Keratinocyte (primary cell): ENCODE results near the gene ADAMTSL1. TPM values are rescaled to one million over a fixed set of nuclear protein-coding genes. Genes with fewer than 3 reads are reported as not detected.

Experiments used
- DNase-seq: peaks from one replicate; pipeline ENCODE4 v3.0.0-alpha.2; 2011; ENCODE audit warnings: low read depth, missing footprints, low spot score
- FAIRE-seq: peaks from 2 replicates; lab custom pipeline; 2011; peaks lifted over from hg19 to GRCh38; lab: Jason Lieb, UNC
- H2AFZ ChIP-seq: 2 replicates; pipeline ENCODE4 v1.6.0; 2012; ENCODE audit warnings: low read length, control low read depth, inconsistent platforms; ENCODE audit not compliant: control insufficient read depth
- H3K27ac ChIP-seq: 2 replicates; pipeline ENCODE4 v1.5.1; 2011; ENCODE audit warnings: low read length; ENCODE audit not compliant: control insufficient read depth, insufficient read depth
- H3K27me3 ChIP-seq: 3 replicates; pipeline ENCODE4 v1.6.0; 2011; ENCODE audit warnings: low read length; ENCODE audit not compliant: control insufficient read depth, insufficient read depth; ENCODE audit errors: extremely low read depth
- H3K36me3 ChIP-seq, 2 experiments: 2 replicates in 1 of 2; 3 replicates in 1 of 2; pipeline ENCODE4 v1.5.1; 2011; ENCODE audit warnings: low read length in 2 of 2, mild to moderate bottlenecking in 1 of 2; ENCODE audit not compliant: control insufficient read depth in 2 of 2, insufficient read depth in 2 of 2; ENCODE audit errors: extremely low read depth in 1 of 2
- H3K4me1 ChIP-seq: 3 replicates; pipeline ENCODE4 v1.5.1; 2011; ENCODE audit warnings: low read length; ENCODE audit not compliant: control insufficient read depth, insufficient read depth; ENCODE audit errors: extremely low read depth
- H3K4me2 ChIP-seq: 3 replicates; pipeline ENCODE4 v1.6.0; 2011; ENCODE audit warnings: low read depth, low read length; ENCODE audit not compliant: control insufficient read depth, insufficient read depth; ENCODE audit errors: extremely low read depth
- H3K4me3 ChIP-seq, 3 experiments: fragments of 200-600 bp in 1 of 3; sonication (generic) in 1 of 3; 2 replicates in 2 of 3; 3 replicates in 1 of 3; pipeline ENCODE4 v1.5.1; 2011 to 2016; ENCODE audit warnings: low read length in 3 of 3, mild to moderate bottlenecking in 3 of 3, control low read depth in 2 of 3, inconsistent platforms in 1 of 3, low read depth in 1 of 3, mixed read lengths in 1 of 3, mixed run types in 1 of 3, moderate library complexity in 1 of 3; ENCODE audit not compliant: control insufficient read depth in 2 of 3, insufficient read depth in 2 of 3; ENCODE audit errors: extremely low read depth in 1 of 3
- H3K79me2 ChIP-seq: 2 replicates; pipeline ENCODE4 v1.6.0; 2012; ENCODE audit warnings: low read length; ENCODE audit not compliant: control insufficient read depth, insufficient read depth
- H3K9ac ChIP-seq: 3 replicates; pipeline ENCODE4 v1.6.0; 2011; ENCODE audit warnings: low read length; ENCODE audit not compliant: control insufficient read depth, insufficient read depth; ENCODE audit errors: extremely low read depth
- H3K9me1 ChIP-seq: 3 replicates; pipeline ENCODE4 v1.6.0; 2011; ENCODE audit warnings: low read length; ENCODE audit not compliant: control insufficient read depth, insufficient read depth; ENCODE audit errors: extremely low read depth
- H3K9me3 ChIP-seq: 2 replicates; pipeline ENCODE4 v1.5.1; 2012; ENCODE audit warnings: low read depth, low read length; ENCODE audit not compliant: control insufficient read depth
- H4K20me1 ChIP-seq: 3 replicates; pipeline ENCODE4 v1.6.0; 2011; ENCODE audit warnings: low read length; ENCODE audit not compliant: control insufficient read depth, insufficient read depth; ENCODE audit errors: extremely low read depth
- EZH2 ChIP-seq: IDR thresholded peaks from one replicate; pipeline ENCODE4 v1.6.1; 2012; ENCODE audit warnings: inconsistent platforms, mild to moderate bottlenecking, low read length, moderate library complexity
- dilution Hi-C: fragments of 300-500 bp; cut with MboI; formaldehyde crosslinking; loops from one replicate; pipeline ENCODE4 v1.7.0; 2020; ENCODE audit warnings: low sequenced_read_pairs; ENCODE audit not compliant: extremely low pct_ligation_motif_present
- polyA plus RNA-seq, 5 experiments: library from polyadenylated mRNA; depleted of rRNA in 3 of 5; stranded (reverse) in 3 of 5; stranded (forward) in 1 of 5; unstranded in 1 of 5; fragments of >200 nt; gene quantifications; 1 replicate in 1 of 5; 2 replicates in 3 of 5; 3 replicates in 1 of 5; pipeline versions ENCODE4 v1.2.1 to v1.2.3, GENCODE V29; 2011 to 2012; ENCODE audit warnings: missing spikeins in 2 of 5, low read depth in 1 of 5, low replicate concordance in 1 of 5
- TF ChIP-seq, protein P1 (sequence below), 3 experiments: IDR thresholded peaks in 1 of 3; conservative IDR thresholded peaks in 1 of 3; optimal IDR thresholded peaks in 1 of 3; 2 replicates in 2 of 3; 3 replicates in 1 of 3; pipeline versions ENCODE3 to v1.5.1; 2011; ENCODE audit warnings: low read length in 3 of 3, mild to moderate bottlenecking in 3 of 3, moderate library complexity in 2 of 3, control low read depth in 1 of 3, inconsistent platforms in 1 of 3; ENCODE audit not compliant: insufficient read depth in 2 of 3; ENCODE audit errors: extremely low read depth in 1 of 3

Gene ADAMTSL1
- polyA plus RNA-seq, 1 donor (not counting 4 experiments of a cell fraction or from before 2014, with no cell fraction given) = 1.1 TPM

- Histone ChIP-seq H3K9me1 (no peaks in the 10 kb centered on the region), H3K4me3 (no peak overlapping the region), H3K27ac (no peak overlapping the region), H2AFZ (no peak overlapping the region), H3K79me2 (no peaks in the 10 kb centered on the region), H3K36me3 (no peaks in the 10 kb centered on the region), H3K9ac (no peak overlapping the region), H4K20me1 (no peaks in the 10 kb centered on the region), H3K27me3 (no peaks in the 10 kb centered on the region), H3K4me2 (no peak overlapping the region), H3K4me1 (peaks cover 1% of the 10 kb centered on the region), H3K9me3 (no peaks in the 10 kb centered on the region)
- DNase-seq (no peak), FAIRE-seq (no peak)
- TF ChIP-seq, protein P1, sequence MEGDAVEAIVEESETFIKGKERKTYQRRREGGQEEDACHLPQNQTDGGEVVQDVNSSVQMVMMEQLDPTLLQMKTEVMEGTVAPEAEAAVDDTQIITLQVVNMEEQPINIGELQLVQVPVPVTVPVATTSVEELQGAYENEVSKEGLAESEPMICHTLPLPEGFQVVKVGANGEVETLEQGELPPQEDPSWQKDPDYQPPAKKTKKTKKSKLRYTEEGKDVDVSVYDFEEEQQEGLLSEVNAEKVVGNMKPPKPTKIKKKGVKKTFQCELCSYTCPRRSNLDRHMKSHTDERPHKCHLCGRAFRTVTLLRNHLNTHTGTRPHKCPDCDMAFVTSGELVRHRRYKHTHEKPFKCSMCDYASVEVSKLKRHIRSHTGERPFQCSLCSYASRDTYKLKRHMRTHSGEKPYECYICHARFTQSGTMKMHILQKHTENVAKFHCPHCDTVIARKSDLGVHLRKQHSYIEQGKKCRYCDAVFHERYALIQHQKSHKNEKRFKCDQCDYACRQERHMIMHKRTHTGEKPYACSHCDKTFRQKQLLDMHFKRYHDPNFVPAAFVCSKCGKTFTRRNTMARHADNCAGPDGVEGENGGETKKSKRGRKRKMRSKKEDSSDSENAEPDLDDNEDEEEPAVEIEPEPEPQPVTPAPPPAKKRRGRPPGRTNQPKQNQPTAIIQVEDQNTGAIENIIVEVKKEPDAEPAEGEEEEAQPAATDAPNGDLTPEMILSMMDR (optimal IDR thresholded peaks at IDR 0.05 in 1 of 3, IDR thresholded peaks at IDR 0.05 in 1 of 3, conservative IDR thresholded peaks at IDR 0.05 in 1 of 3; ENCODE audit: extremely low read depth in 1 of 3, insufficient read depth in 2 of 3, low read length in 3 of 3) = no peak
- no peak for TF ChIP-seq EZH2
- dilution Hi-C loops = no loop called here
Observed at GRCh38 chr9:18683312-18683711, 209.4 kb downstream of the ADAMTSL1 start.

GRCh38 chr9:18683851-18684250 lies 209.9 kb downstream of the ADAMTSL1 start:
- Histone ChIP-seq H3K4me1 (peaks cover 5% of the 10 kb centered on the region), H4K20me1 (no peaks in the 10 kb centered on the region), H3K27me3 (no peaks in the 10 kb centered on the region), H3K9me3 (no peaks in the 10 kb centered on the region), H3K9ac (no peak overlapping the region), H3K27ac (no peak overlapping the region), H3K79me2 (no peaks in the 10 kb centered on the region), H3K36me3 (no peaks in the 10 kb centered on the region), H3K4me2 (no peak overlapping the region), H3K9me1 (no peaks in the 10 kb centered on the region), H3K4me3 (no peak overlapping the region), H2AFZ (no peak overlapping the region)
- dilution Hi-C loops = no loop called here
- FAIRE-seq (no peak), DNase-seq (no peak)
- TF ChIP-seq, protein P1 (optimal IDR thresholded peaks at IDR 0.05 in 1 of 3, IDR thresholded peaks at IDR 0.05 in 1 of 3, conservative IDR thresholded peaks at IDR 0.05 in 1 of 3; ENCODE audit: extremely low read depth in 1 of 3, insufficient read depth in 2 of 3, low read length in 3 of 3) = no peak
- TF ChIP-seq EZH2 = no peak
